Measurements from ENCODE around the gene SRI.

- no peak for TF ChIP-seq CTCF (IDR thresholded peaks at IDR 0.05)
- no peak for TF ChIP-seq POLR2A (IDR thresholded peaks at IDR 0.05)
- TF ChIP-seq POLR2AphosphoS5 (IDR thresholded peaks at IDR 0.05) = no peak
Measured at GRCh38 chr7:88223265-88223664, 3.4 kb upstream of the SRI start.
